HepG2 (cell line): ENCODE results near the gene CDK3. TPM values are rescaled to one million over a fixed set of nuclear protein-coding genes. Genes with fewer than 3 reads are reported as not detected.

Experiments
- BORCS8-MEF2B ChIP-seq: sonication (generic); formaldehyde crosslinking; IDR thresholded peaks from 2 replicates; pipeline ENCODE4 v1.8.0; 2022; ENCODE audit warnings: mild to moderate bottlenecking, missing genetic modification reagents
- HNRNPLL ChIP-seq: fragments of 200-400 bp; formaldehyde crosslinking; IDR thresholded peaks from 2 replicates; pipeline ENCODE4 v1.6.1; 2017; ENCODE audit warnings: mild to moderate bottlenecking, low read depth, low read length; ENCODE audit not compliant: poor library complexity, severe bottlenecking
- IRF2 ChIP-seq: IDR thresholded peaks from 2 replicates; pipeline ENCODE4 v1.6.1; 2018; ENCODE audit warnings: missing genetic modification reagents, missing compliant biosample characterization
- NCOR1 ChIP-seq: fragments of 200-600 bp; sonication (generic); IDR thresholded peaks from 2 replicates; pipeline ENCODE4 v1.7.0; 2017; ENCODE audit warnings: antibody characterized with exemption, low read length, borderline replicate concordance
- NFYC ChIP-seq: IDR thresholded peaks from 2 replicates; pipeline ENCODE4 v1.6.1; 2016; ENCODE audit warnings: missing genetic modification reagents, missing compliant biosample characterization
- ZBTB3 ChIP-seq: sonication (generic); formaldehyde crosslinking; IDR thresholded peaks from 2 replicates; pipeline ENCODE4 v1.4.0; 2020; ENCODE audit warnings: low read depth, mild to moderate bottlenecking, moderate library complexity, missing genetic modification reagents, borderline replicate concordance
- ZNF564 ChIP-seq: sonication (generic); formaldehyde crosslinking; IDR thresholded peaks from 2 replicates; pipeline ENCODE4 v1.8.1; 2023; ENCODE audit warnings: mild to moderate bottlenecking, missing genetic modification reagents
- polyA plus RNA-seq, 8 experiments: library from polyadenylated mRNA; depleted of rRNA in 3 of 8; stranded (reverse) in 7 of 8; unstranded in 1 of 8; fragments of >200 nt; fragmentation: Illumina TruSeq in 4 of 8; extraction: Trizol in 4 of 8; gene quantifications; 2 replicates each; pipeline versions ENCODE4 v1.2.1 to v1.2.3, GENCODE V29; 2011 to 2016; ENCODE audit warnings: low read depth in 4 of 8, missing spikeins in 1 of 8, mixed read lengths in 1 of 8; ENCODE audit not compliant: insufficient read depth in 1 of 8
- total RNA-seq, 5 experiments: library from RNA; depleted of rRNA; stranded (reverse); fragments of >200 nt; fragmentation: Illumina TruSeq; extraction: Trizol; gene quantifications; 2 replicates each; pipeline ENCODE4 v1.2.3, GENCODE V29; 2016; ENCODE audit warnings: low read depth in 1 of 5
- TF ChIP-seq, protein P1 (sequence below), 2 experiments: fragments of 450-650 bp in 1 of 2; sonication (generic) in 1 of 2; formaldehyde crosslinking in 1 of 2; IDR thresholded peaks; 2 replicates each; pipeline versions ENCODE4 v1.6.1 to v1.8.0; 2016 to 2022; ENCODE audit warnings: antibody characterized with exemption in 1 of 2, mild to moderate bottlenecking in 1 of 2, missing genetic modification reagents in 1 of 2
- TF ChIP-seq, protein P2 (sequence below): IDR thresholded peaks from 2 replicates; pipeline ENCODE4 v1.4.0; 2020; ENCODE audit warnings: mild to moderate bottlenecking, missing genetic modification reagents
- TF ChIP-seq, protein P3 (sequence below): sonication (generic); formaldehyde crosslinking; IDR thresholded peaks from 2 replicates; pipeline ENCODE4 v1.5.1; 2020; ENCODE audit warnings: mild to moderate bottlenecking, missing genetic modification reagents, moderate library complexity
- TF ChIP-seq, protein P4 (sequence below): sonication (generic); formaldehyde crosslinking; IDR thresholded peaks from 2 replicates; pipeline ENCODE4 v1.5.0; 2020; ENCODE audit warnings: mild to moderate bottlenecking, missing genetic modification reagents, borderline replicate concordance

Gene CDK3
- total and polyA plus RNA-seq, 2 of the 13 experiments (the other 11 are each of a cell fraction or from before 2014, with no cell fraction given) = 5.8 to 11.4 TPM

DNA sequence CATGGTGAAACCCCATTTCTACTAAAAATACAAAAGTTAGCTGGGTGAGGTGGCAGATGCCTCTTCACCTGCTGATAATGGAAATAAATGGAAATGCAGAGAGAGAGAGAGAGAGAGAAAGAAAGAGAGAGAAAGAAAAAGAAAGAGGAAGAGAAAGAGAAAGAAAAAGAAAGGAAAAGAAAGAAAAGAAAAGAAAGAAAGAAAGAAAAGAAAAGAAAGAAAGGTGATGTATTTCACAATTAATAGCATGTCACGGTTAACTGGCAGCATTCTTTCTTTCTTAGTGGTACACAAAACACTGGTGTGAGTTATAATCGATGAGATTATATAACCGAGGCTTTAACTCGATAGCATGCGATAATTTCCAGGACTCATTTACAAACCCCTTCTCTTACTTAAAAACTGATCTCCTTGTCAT is 24.9 kb upstream of the CDK3 start (continued):
- TF ChIP-seq, protein P1, sequence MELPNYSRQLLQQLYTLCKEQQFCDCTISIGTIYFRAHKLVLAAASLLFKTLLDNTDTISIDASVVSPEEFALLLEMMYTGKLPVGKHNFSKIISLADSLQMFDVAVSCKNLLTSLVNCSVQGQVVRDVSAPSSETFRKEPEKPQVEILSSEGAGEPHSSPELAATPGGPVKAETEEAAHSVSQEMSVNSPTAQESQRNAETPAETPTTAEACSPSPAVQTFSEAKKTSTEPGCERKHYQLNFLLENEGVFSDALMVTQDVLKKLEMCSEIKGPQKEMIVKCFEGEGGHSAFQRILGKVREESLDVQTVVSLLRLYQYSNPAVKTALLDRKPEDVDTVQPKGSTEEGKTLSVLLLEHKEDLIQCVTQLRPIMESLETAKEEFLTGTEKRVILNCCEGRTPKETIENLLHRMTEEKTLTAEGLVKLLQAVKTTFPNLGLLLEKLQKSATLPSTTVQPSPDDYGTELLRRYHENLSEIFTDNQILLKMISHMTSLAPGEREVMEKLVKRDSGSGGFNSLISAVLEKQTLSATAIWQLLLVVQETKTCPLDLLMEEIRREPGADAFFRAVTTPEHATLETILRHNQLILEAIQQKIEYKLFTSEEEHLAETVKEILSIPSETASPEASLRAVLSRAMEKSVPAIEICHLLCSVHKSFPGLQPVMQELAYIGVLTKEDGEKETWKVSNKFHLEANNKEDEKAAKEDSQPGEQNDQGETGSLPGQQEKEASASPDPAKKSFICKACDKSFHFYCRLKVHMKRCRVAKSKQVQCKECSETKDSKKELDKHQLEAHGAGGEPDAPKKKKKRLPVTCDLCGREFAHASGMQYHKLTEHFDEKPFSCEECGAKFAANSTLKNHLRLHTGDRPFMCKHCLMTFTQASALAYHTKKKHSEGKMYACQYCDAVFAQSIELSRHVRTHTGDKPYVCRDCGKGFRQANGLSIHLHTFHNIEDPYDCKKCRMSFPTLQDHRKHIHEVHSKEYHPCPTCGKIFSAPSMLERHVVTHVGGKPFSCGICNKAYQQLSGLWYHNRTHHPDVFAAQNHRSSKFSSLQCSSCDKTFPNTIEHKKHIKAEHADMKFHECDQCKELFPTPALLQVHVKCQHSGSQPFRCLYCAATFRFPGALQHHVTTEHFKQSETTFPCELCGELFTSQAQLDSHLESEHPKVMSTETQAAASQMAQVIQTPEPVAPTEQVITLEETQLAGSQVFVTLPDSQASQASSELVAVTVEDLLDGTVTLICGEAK (IDR thresholded peaks at IDR 0.05) = 0 out of 2 replicates have a peak, but pooled peaks have one; percentile 19
- TF ChIP-seq, protein P1 (CRISPR knock-in tag; IDR thresholded peaks at IDR 0.05) = no peak
- TF ChIP-seq NFYC (CRISPR knock-in tag) (no peak), NCOR1 (no peak), BORCS8-MEF2B (CRISPR knock-in tag) (no peak), IRF2 (CRISPR knock-in tag) (0 out of 2 replicates have a peak, but pooled peaks have one; percentile 24), HNRNPLL (no peak), ZBTB3 (0 out of 2 replicates have a peak, but pooled peaks have one; percentile 23), ZNF564 (no peak)
- TF ChIP-seq, protein P2, sequence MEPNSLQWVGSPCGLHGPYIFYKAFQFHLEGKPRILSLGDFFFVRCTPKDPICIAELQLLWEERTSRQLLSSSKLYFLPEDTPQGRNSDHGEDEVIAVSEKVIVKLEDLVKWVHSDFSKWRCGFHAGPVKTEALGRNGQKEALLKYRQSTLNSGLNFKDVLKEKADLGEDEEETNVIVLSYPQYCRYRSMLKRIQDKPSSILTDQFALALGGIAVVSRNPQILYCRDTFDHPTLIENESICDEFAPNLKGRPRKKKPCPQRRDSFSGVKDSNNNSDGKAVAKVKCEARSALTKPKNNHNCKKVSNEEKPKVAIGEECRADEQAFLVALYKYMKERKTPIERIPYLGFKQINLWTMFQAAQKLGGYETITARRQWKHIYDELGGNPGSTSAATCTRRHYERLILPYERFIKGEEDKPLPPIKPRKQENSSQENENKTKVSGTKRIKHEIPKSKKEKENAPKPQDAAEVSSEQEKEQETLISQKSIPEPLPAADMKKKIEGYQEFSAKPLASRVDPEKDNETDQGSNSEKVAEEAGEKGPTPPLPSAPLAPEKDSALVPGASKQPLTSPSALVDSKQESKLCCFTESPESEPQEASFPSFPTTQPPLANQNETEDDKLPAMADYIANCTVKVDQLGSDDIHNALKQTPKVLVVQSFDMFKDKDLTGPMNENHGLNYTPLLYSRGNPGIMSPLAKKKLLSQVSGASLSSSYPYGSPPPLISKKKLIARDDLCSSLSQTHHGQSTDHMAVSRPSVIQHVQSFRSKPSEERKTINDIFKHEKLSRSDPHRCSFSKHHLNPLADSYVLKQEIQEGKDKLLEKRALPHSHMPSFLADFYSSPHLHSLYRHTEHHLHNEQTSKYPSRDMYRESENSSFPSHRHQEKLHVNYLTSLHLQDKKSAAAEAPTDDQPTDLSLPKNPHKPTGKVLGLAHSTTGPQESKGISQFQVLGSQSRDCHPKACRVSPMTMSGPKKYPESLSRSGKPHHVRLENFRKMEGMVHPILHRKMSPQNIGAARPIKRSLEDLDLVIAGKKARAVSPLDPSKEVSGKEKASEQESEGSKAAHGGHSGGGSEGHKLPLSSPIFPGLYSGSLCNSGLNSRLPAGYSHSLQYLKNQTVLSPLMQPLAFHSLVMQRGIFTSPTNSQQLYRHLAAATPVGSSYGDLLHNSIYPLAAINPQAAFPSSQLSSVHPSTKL (CRISPR knock-in tag) = peak; percentile 60; the same call in 1 of the 2 replicates
- TF ChIP-seq, protein P3, sequence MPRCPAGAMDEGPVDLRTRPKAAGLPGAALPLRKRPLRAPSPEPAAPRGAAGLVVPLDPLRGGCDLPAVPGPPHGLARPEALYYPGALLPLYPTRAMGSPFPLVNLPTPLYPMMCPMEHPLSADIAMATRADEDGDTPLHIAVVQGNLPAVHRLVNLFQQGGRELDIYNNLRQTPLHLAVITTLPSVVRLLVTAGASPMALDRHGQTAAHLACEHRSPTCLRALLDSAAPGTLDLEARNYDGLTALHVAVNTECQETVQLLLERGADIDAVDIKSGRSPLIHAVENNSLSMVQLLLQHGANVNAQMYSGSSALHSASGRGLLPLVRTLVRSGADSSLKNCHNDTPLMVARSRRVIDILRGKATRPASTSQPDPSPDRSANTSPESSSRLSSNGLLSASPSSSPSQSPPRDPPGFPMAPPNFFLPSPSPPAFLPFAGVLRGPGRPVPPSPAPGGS (CRISPR knock-in tag) = no peak
- TF ChIP-seq, protein P4, sequence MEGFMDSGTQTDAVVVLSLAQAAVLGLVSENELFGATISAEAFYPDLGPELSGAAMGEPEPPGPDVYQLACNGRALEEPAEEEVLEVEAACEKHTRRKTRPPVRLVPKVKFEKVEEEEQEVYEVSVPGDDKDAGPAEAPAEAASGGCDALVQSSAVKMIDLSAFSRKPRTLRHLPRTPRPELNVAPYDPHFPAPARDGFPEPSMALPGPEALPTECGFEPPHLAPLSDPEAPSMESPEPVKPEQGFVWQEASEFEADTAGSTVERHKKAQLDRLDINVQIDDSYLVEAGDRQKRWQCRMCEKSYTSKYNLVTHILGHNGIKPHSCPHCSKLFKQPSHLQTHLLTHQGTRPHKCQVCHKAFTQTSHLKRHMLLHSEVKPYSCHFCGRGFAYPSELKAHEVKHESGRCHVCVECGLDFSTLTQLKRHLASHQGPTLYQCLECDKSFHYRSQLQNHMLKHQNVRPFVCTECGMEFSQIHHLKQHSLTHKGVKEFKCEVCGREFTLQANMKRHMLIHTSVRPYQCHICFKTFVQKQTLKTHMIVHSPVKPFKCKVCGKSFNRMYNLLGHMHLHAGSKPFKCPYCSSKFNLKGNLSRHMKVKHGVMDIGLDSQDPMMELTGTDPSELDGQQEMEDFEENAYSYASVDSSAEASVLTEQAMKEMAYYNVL (CRISPR knock-in tag) = peak; percentile 79
